H1 (cell line): ENCODE measurements around the gene STX5. TPM values are rescaled to one million over a fixed set of nuclear protein-coding genes. Genes with fewer than 3 reads are reported as not detected.
A peak's percentile ranks its signal among the peaks of the same experiment; 100 is the strongest.

Experiments
- CTCF ChIA-PET: fragments of 300-600 bp; sonication (Branson Sonifier 250); formaldehyde crosslinking; loops from one replicate; lab custom pipeline; 2021; ENCODE audit not compliant: partially characterized antibody; lab: Charles Lee
- POLR2A ChIA-PET: fragments of 300-600 bp; sonication (Branson Sonifier 250); formaldehyde crosslinking; loops from one replicate; lab custom pipeline; 2021; ENCODE audit warnings: inconsistent platforms; ENCODE audit not compliant: partially characterized antibody; lab: Charles Lee
- DNase-seq, 2 experiments: peaks; one replicate each; pipeline versions ENCODE4 v3.0.0 to v3.0.0-alpha.2; 2010 to 2022; ENCODE audit warnings: low spot score in 2 of 2, low read depth in 1 of 2, mixed read lengths in 1 of 2
- FAIRE-seq: peaks from 2 replicates; lab custom pipeline; 2011; peaks lifted over from hg19 to GRCh38; lab: Jason Lieb, UNC
- H2AFZ ChIP-seq: 2 replicates; pipeline ENCODE4 v1.8.1; 2012; ENCODE audit warnings: low read length, inconsistent platforms
- H2AK5ac ChIP-seq: 2 replicates; pipeline ENCODE4 v1.6.1; 2013; ENCODE audit warnings: low read depth, low read length
- H2BK120ac ChIP-seq: replicated peaks from 2 replicates; pipeline ENCODE3; 2013; ENCODE audit warnings: low read depth, low read length, inconsistent platforms
- H2BK12ac ChIP-seq: 2 replicates; pipeline ENCODE4 v1.6.1; 2013; ENCODE audit warnings: low read depth, low read length
- H2BK15ac ChIP-seq: 2 replicates; pipeline ENCODE4 v1.6.1; 2013; ENCODE audit warnings: low read length
- H2BK20ac ChIP-seq: 2 replicates; pipeline ENCODE4 v1.6.1; 2013; ENCODE audit warnings: low read length
- H2BK5ac ChIP-seq: 2 replicates; pipeline ENCODE4 v1.6.1; 2013; ENCODE audit warnings: low read depth, low read length
- H3K14ac ChIP-seq: 2 replicates; pipeline ENCODE4 v1.6.1; 2013; ENCODE audit warnings: inconsistent platforms; ENCODE audit not compliant: insufficient read length
- H3K18ac ChIP-seq: 2 replicates; pipeline ENCODE4 v1.6.1; 2013; ENCODE audit warnings: low read length; ENCODE audit errors: extremely low read depth
- H3K23ac ChIP-seq: 2 replicates; pipeline ENCODE4 v1.6.1; 2013; ENCODE audit warnings: inconsistent platforms; ENCODE audit not compliant: insufficient read length
- H3K23me2 ChIP-seq: 2 replicates; pipeline ENCODE4 v1.6.1; 2013; ENCODE audit warnings: low read depth, low read length
- H3K27ac ChIP-seq: 2 replicates; pipeline ENCODE4 v1.6.1; 2011; ENCODE audit warnings: low read depth, low read length, inconsistent platforms
- H3K27me3 ChIP-seq, 4 experiments: replicated peaks in 1 of 4; 1 replicate in 1 of 4; 2 replicates in 3 of 4; pipeline versions ENCODE4 v1.6.1 to v1.8.1; 2011 to 2013; ENCODE audit warnings: low read length in 3 of 4, mild to moderate bottlenecking in 3 of 4, inconsistent platforms in 2 of 4, mixed read lengths in 2 of 4, moderate library complexity in 1 of 4; ENCODE audit not compliant: control insufficient read depth in 3 of 4, insufficient read depth in 3 of 4; ENCODE audit errors: extremely low read depth in 1 of 4
- H3K36me3 ChIP-seq, 4 experiments: 2 replicates each; pipeline versions ENCODE4 v1.6.1 to v1.8.1; 2011 to 2013; ENCODE audit warnings: mild to moderate bottlenecking in 4 of 4, low read length in 3 of 4, moderate library complexity in 2 of 4, control low read depth in 1 of 4, inconsistent platforms in 1 of 4; ENCODE audit not compliant: insufficient read depth in 4 of 4, control insufficient read depth in 2 of 4
- H3K4ac ChIP-seq: replicated peaks from 2 replicates; pipeline ENCODE3; 2013; ENCODE audit warnings: low read length, low read depth, mixed read lengths, inconsistent platforms; ENCODE audit not compliant: insufficient read length
- H3K4me1 ChIP-seq, 4 experiments: replicated peaks in 1 of 4; 1 replicate in 1 of 4; 2 replicates in 3 of 4; pipeline versions ENCODE4 v1.6.1 to v1.8.1; 2011 to 2013; ENCODE audit warnings: low read length in 3 of 4, inconsistent platforms in 2 of 4, mixed read lengths in 1 of 4; ENCODE audit not compliant: insufficient read depth in 4 of 4, control insufficient read depth in 3 of 4
- H3K4me2 ChIP-seq, 2 experiments: 2 replicates each; pipeline versions ENCODE4 v1.6.1 to v1.8.1; 2011 to 2013; ENCODE audit warnings: low read depth in 2 of 2, low read length in 2 of 2, control low read depth in 1 of 2, inconsistent platforms in 1 of 2, mild to moderate bottlenecking in 1 of 2; ENCODE audit not compliant: insufficient read depth in 1 of 2
- H3K4me3 ChIP-seq, 4 experiments: fragments of 200-600, 300-600 bp in 1 of 4; sonication (generic), shearing (Covaris generic), sonication (Bioruptor Twin) in 1 of 4; 2 replicates each; pipeline versions ENCODE4 v1.5.1 to v1.8.1; 2011 to 2016; ENCODE audit warnings: low read length in 4 of 4, low read depth in 3 of 4, control low read depth in 2 of 4, inconsistent platforms in 2 of 4, mild to moderate bottlenecking in 2 of 4, mixed read lengths in 1 of 4, moderate library complexity in 1 of 4; ENCODE audit not compliant: insufficient read depth in 2 of 4; ENCODE audit errors: extremely low read depth in 1 of 4
- H3K56ac ChIP-seq: replicated peaks from 2 replicates; pipeline ENCODE3; 2013; ENCODE audit warnings: low read depth, mild to moderate bottlenecking, mixed read lengths, low read length, inconsistent platforms; ENCODE audit not compliant: insufficient read length
- H3K79me1 ChIP-seq: 2 replicates; pipeline ENCODE4 v1.6.1; 2013; ENCODE audit warnings: low read depth, low read length, control low read depth
- H3K79me2 ChIP-seq, 2 experiments: 2 replicates each; pipeline versions ENCODE4 v1.6.1 to v1.8.1; 2012 to 2013; ENCODE audit warnings: low read length in 2 of 2, mild to moderate bottlenecking in 2 of 2, inconsistent platforms in 1 of 2; ENCODE audit not compliant: insufficient read depth in 2 of 2, control insufficient read depth in 1 of 2
- H3K9ac ChIP-seq, 4 experiments: replicated peaks in 1 of 4; 1 replicate in 1 of 4; 2 replicates in 3 of 4; pipeline versions ENCODE4 v1.6.1 to v1.8.1; 2011 to 2013; ENCODE audit warnings: low read depth in 3 of 4, low read length in 3 of 4, control low read depth in 2 of 4, mild to moderate bottlenecking in 2 of 4, moderate library complexity in 2 of 4, inconsistent platforms in 1 of 4; ENCODE audit errors: extremely low read depth in 1 of 4
- H3K9me3 ChIP-seq, 2 experiments: 2 replicates each; pipeline versions ENCODE4 v1.6.1 to v1.8.1; 2012 to 2013; ENCODE audit warnings: mild to moderate bottlenecking in 2 of 2, moderate library complexity in 2 of 2, control low read depth in 1 of 2, inconsistent platforms in 1 of 2, low read depth in 1 of 2, low read length in 1 of 2, mixed read lengths in 1 of 2; ENCODE audit not compliant: insufficient read depth in 2 of 2
- H4K20me1 ChIP-seq, 2 experiments: replicated peaks in 1 of 2; 2 replicates each; pipeline versions ENCODE3 to v1.8.1; 2011 to 2013; ENCODE audit warnings: inconsistent platforms in 2 of 2, low read length in 2 of 2, mild to moderate bottlenecking in 1 of 2; ENCODE audit not compliant: insufficient read depth in 2 of 2, control insufficient read depth in 1 of 2
- H4K5ac ChIP-seq: 2 replicates; pipeline ENCODE4 v1.6.1; 2013; ENCODE audit warnings: low read length, low read depth, mixed read lengths, inconsistent platforms; ENCODE audit not compliant: insufficient read length
- H4K8ac ChIP-seq: 2 replicates; pipeline ENCODE4 v1.8.0; 2013; ENCODE audit warnings: mild to moderate bottlenecking, moderate library complexity, low read length, inconsistent platforms; ENCODE audit not compliant: insufficient read depth; ENCODE audit errors: extremely low read depth
- H4K91ac ChIP-seq: replicated peaks from 2 replicates; pipeline ENCODE3; 2013; ENCODE audit warnings: low read length, mixed read lengths, inconsistent platforms; ENCODE audit not compliant: insufficient read length
- KDM1A ChIP-seq: fragments of 200-600, 300-600 bp; sonication (generic); IDR thresholded peaks from 2 replicates; pipeline ENCODE4 v1.7.1; 2016; ENCODE audit warnings: mild to moderate bottlenecking, low read length, borderline replicate concordance
- POLR2A ChIP-seq, 2 experiments: IDR thresholded peaks; 1 replicate in 1 of 2; 2 replicates in 1 of 2; pipeline ENCODE4 v1.6.1; 2011; ENCODE audit warnings: low read depth in 2 of 2, low read length in 2 of 2, mild to moderate bottlenecking in 2 of 2; ENCODE audit errors: control extremely low read depth in 1 of 2
- POLR2AphosphoS5 ChIP-seq: IDR thresholded peaks from 2 replicates; pipeline ENCODE4 v1.6.1; 2011; ENCODE audit warnings: low read depth, low read length
- TAF1 ChIP-seq: IDR thresholded peaks from 2 replicates; pipeline ENCODE4 v1.6.1; 2011; ENCODE audit warnings: mild to moderate bottlenecking, low read depth, low read length
- WGBS, 2 experiments: shearing (Covaris generic) in 1 of 2; methylation state at CpG; one replicate each; pipeline versions ENCODE4 v1.1.6 to v1.1.7; 2013 to 2015; ENCODE audit warnings: low lambda C conversion rate in 2 of 2, mixed read lengths in 2 of 2, inconsistent platforms in 1 of 2, low coverage in 1 of 2, missing lambda C conversion rate in 1 of 2; ENCODE audit not compliant: insufficient replicate concordance in 2 of 2, insufficient coverage in 1 of 2, insufficient read length in 1 of 2; ENCODE audit errors: extremely low coverage in 1 of 2, missing lambda C conversion rate in 1 of 2; 5-methylcytosine and 5-hydroxymethylcytosine counted together
- polyA plus RNA-seq, 7 experiments: library from polyadenylated mRNA; depleted of rRNA in 3 of 7; stranded (reverse) in 5 of 7; unstranded in 2 of 7; fragments of >200 nt in 5 of 7; fragments of 200-250 nt in 2 of 7; gene quantifications; 1 replicate in 5 of 7; 2 replicates in 1 of 7; 4 replicates in 1 of 7; pipeline versions ENCODE4 v1.2.1 to v1.2.3, GENCODE V29; 2011 to 2013; ENCODE audit warnings: missing spikeins in 2 of 7, mixed read lengths in 2 of 7
- total RNA-seq: library from RNA; stranded (reverse); fragmentation: NEBNext Ultra II Directional; extraction: Animal tissue kit (Norgen Biotek cat#: 25700); gene quantifications from 2 replicates; pipeline ENCODE4 v1.2.1, GENCODE V29; 2021

The STX5 gene
- total and polyA plus RNA-seq, 2 of the 8 experiments (the other 6 are each of a cell fraction or from before 2014, with no cell fraction given), result 24.2 to 28.5 TPM

DNA sequence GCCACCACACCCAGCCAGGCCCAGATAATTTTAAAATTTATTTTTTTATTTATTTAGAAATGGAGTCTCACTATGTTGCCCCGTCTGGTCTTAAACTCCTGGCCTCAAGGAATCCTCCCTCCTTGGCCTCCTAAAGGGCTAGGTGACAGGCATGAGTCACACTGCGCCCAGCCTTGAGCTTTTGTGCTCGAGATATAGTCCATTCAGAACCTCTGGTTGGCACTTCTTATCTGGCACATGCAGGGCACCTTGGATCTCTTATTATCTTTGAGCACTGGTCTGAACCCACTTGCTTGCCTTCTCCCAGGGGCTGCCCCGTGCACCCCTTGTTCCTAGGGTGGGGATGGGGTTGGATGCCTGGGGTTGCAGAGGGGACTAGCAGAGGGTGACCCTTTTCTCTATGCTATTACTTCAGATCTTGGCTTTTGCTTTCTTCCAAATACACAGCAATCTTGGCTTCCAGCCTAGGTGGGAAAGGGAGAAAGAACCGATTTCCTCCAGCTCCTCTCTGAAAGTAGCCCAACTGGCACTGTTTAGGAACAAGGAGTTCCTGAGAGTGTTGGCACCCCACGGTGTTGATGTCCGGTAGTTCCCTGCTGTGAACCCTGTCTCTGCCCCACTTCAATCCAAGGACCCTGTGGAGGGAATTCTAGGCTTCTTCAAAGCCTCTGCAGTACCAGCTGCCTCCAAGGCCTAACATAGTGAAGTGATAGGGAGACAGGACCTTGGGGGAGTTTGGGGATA, 47.6 kb upstream of the STX5 start:
- no peak for DNase-seq
- H2BK15ac ChIP-seq, result no peak overlapping the region
- no peak overlapping the region for H4K91ac ChIP-seq
- H3K23ac ChIP-seq, result no peak overlapping the region
- ChIA-PET CTCF (interaction anchor here (1.3 to 1.4 kb wide), 2 partner anchors 16 to 21 kb away, joined by 4 to 8 read pairs; no protein-coding TSS in a partner anchor), POLR2A (interaction anchor here (0.9 to 57.8 kb wide), 12 partner anchors 2 to 288 kb away, joined by 3 to 2104 read pairs (median 11); partner anchors contain the start of genes CHRM1, NXF1, SLC3A2 and STX5)
- H4K5ac ChIP-seq, result no peak overlapping the region
- H2BK20ac ChIP-seq, result no peak overlapping the region
- no peak for FAIRE-seq
- peaks cover 4% of the 10 kb centered on the region; the same call in 1 of the 2 replicates for H3K79me1 ChIP-seq
- peaks cover 0 to 25% (median 12%) of the 10 kb centered on the region in 4 experiments; a peak in 5 of 7 replicates for H3K4me1 ChIP-seq
- H3K14ac ChIP-seq, result no peak overlapping the region
- H2BK12ac ChIP-seq, result no peak overlapping the region
- no peak overlapping the region for H3K18ac ChIP-seq
- peaks cover 9 to 16% of the 10 kb centered on the region in 2 experiments for H4K20me1 ChIP-seq
- H2AK5ac ChIP-seq, result no peak overlapping the region
- 76% methylated on average over 6 of the region's 7 CpGs; no CpG with 5 or more reads in 1 of the 2 experiments for WGBS, 2 experiments
- H3K4me2 ChIP-seq, result peak overlapping the region; percentile 59 to 85
- peak overlapping the region in 2 of 4 experiments; percentile 67 to 81; a peak in 4 of 8 replicates for H3K4me3 ChIP-seq
- peak overlapping the region; percentile 57 for H3K27ac ChIP-seq
- H3K79me2 ChIP-seq, result peaks cover 4 to 82% of the 10 kb centered on the region in 2 experiments
- peak; percentile 42 for TF ChIP-seq POLR2AphosphoS5
- TF ChIP-seq KDM1A, result 0 out of 2 replicates have a peak, but pooled peaks have one; percentile 22
- no peak for TF ChIP-seq POLR2A (IDR thresholded peaks at IDR 0.05; ENCODE audit: control extremely low read depth in 1 of 2, low read depth in 2 of 2, low read length in 2 of 2)
- 0 out of 2 replicates have a peak, but pooled peaks have one; percentile 6 for TF ChIP-seq TAF1
- peaks cover 5% of the 10 kb centered on the region; the same call in 1 of the 2 replicates for H3K23me2 ChIP-seq
- H4K8ac ChIP-seq, result no peak overlapping the region
- H3K36me3 ChIP-seq, result peaks cover 26 to 69% (median 39%) of the 10 kb centered on the region in 4 experiments
- no peak overlapping the region for H3K56ac ChIP-seq
- H3K4ac ChIP-seq, result no peak overlapping the region
- H3K9me3 ChIP-seq, result no peaks in the 10 kb centered on the region
- H3K27me3 ChIP-seq, result no peaks in the 10 kb centered on the region
- 0 out of 2 replicates have a peak overlapping the region, but pooled peaks have one; percentile 40 for H2BK5ac ChIP-seq
- no peak overlapping the region for H2AFZ ChIP-seq
- H3K9ac ChIP-seq, result no peak overlapping the region
- H2BK120ac ChIP-seq, result no peak overlapping the region
